ENCODE results near the gene TERT.

TERT gene

GRCh38 chr5:1266791-1267190, 28.1 kb downstream of the TERT start:
- no peak overlapping the region for H3K4me3 ChIP-seq (ENCODE audit: low read depth, low read length)
- TF ChIP-seq CTCF (IDR thresholded peaks at IDR 0.05; ENCODE audit: low read depth, low read length) = no peak

GRCh38 chr5:1265461-1266455, 29.1 kb downstream of the TERT start:
- no peak for TF ChIP-seq CTCF (IDR thresholded peaks at IDR 0.05; ENCODE audit: low read depth, low read length)
- peak overlapping the region; percentile 48 for H3K4me3 ChIP-seq (ENCODE audit: low read depth, low read length)

GRCh38 chr5:1265026-1265425, 29.8 kb downstream of the TERT start:
- no peak overlapping the region for H3K4me3 ChIP-seq (ENCODE audit: low read depth, low read length)
- no peak for TF ChIP-seq CTCF (IDR thresholded peaks at IDR 0.05; ENCODE audit: low read depth, low read length)

- TF ChIP-seq CTCF (IDR thresholded peaks at IDR 0.05; ENCODE audit: low read depth, low read length) = no peak
- H3K4me3 ChIP-seq (ENCODE audit: low read depth, low read length) = peak overlapping the region; percentile 57
These were observed 30.7 kb downstream of the TERT start for GRCh38 chr5:1264211-1264610.

- no peak for TF ChIP-seq CTCF (IDR thresholded peaks at IDR 0.05; ENCODE audit: low read depth, low read length)
- no peak overlapping the region for H3K4me3 ChIP-seq (ENCODE audit: low read depth, low read length)
These were observed 32.5 kb downstream of the TERT start for GRCh38 chr5:1262381-1262780.

GRCh38 chr5:1261643-1262042, 33.2 kb downstream of the TERT start:
- TF ChIP-seq CTCF (IDR thresholded peaks at IDR 0.05; ENCODE audit: low read depth, low read length) = no peak
- H3K4me3 ChIP-seq (ENCODE audit: low read depth, low read length) = no peak overlapping the region

GRCh38 chr5:1259806-1260480, 34.9 kb downstream of the TERT start:
- no peak for TF ChIP-seq CTCF (IDR thresholded peaks at IDR 0.05; ENCODE audit: low read depth, low read length)
- H3K4me3 ChIP-seq (ENCODE audit: low read depth, low read length) = peak overlapping the region; percentile 61
